ENCODE data around the gene NASP.

The NASP gene, protein sequence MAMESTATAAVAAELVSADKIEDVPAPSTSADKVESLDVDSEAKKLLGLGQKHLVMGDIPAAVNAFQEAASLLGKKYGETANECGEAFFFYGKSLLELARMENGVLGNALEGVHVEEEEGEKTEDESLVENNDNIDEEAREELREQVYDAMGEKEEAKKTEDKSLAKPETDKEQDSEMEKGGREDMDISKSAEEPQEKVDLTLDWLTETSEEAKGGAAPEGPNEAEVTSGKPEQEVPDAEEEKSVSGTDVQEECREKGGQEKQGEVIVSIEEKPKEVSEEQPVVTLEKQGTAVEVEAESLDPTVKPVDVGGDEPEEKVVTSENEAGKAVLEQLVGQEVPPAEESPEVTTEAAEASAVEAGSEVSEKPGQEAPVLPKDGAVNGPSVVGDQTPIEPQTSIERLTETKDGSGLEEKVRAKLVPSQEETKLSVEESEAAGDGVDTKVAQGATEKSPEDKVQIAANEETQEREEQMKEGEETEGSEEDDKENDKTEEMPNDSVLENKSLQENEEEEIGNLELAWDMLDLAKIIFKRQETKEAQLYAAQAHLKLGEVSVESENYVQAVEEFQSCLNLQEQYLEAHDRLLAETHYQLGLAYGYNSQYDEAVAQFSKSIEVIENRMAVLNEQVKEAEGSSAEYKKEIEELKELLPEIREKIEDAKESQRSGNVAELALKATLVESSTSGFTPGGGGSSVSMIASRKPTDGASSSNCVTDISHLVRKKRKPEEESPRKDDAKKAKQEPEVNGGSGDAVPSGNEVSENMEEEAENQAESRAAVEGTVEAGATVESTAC

DNA sequence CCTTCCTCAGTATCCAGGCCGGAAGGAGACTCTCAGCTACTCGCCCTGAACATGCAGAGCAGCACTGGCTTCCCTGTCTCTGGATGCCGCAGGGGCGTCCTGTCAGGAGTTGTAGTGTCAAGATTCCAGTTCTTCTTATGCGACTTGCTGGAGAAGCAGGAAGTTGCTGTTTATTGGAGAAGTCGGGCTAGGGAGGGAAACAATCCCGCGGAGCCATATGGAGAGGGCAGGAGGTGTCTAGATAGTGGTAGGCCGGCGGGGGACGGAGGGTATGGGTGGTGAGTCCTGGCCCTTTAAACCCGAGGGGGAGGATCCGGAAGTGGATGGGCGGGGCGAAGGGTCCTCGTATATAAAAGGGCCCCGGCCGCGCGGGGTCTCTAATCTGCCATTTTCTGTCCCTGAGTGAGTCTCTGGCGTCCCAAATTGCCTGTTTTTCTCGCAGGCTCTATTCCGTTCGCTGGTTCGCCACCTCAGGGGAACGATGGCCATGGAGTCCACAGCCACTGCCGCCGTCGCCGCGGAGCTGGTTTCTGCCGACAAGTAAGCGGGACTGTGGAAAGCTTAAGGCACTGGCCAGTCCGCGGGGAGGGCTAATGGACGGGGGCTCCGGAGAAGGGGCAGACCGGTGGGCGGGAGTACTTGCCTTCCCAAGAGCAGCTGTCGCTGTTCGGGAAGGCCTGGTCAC lies at the start of gene NASP:
Gene NASP, plus strand, starts transcription at position 376 of the 685 bp plus-strand sequence. Its CDS starts 106 bp downstream, at position 482.
- peak; percentile 88 to 92 for DNase-seq

DNA sequence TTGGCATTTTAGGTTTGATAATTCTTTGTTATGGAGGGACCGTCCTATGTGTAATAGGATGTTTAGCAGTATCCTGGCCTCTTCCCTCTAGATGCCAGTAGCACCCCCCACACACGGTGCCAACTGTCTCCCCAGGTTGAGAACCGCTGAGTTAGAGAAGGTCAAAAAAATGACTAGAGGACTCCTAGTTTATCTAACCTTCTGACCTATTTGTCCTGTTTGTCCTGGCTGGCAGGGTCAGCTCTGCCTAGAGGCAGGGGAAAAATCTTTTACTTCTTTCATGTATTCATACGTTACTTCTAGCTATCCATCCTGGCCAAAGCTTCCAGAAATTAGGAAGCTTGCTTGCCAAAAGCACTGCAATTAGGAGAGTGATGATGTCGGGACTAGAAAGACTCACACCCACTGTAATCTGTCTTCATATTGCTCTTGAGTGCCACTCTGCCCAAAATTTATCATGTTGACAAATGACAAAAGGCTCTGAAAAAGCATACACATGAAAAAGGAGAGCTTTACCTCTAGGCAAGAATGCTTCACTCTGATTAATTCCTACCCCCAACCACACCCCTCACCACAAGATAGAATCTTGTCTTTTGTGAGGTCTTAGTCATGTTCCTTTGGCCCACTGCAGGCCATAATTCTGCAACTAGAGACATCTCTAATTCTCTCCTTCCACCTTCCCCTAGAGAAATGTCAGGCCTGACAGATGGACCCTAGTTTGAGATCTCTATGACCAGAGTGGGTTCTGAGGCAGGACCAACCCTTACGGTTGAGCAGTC lies 47.7 kb upstream of the NASP start:
- DNase-seq, result no peak

DNA sequence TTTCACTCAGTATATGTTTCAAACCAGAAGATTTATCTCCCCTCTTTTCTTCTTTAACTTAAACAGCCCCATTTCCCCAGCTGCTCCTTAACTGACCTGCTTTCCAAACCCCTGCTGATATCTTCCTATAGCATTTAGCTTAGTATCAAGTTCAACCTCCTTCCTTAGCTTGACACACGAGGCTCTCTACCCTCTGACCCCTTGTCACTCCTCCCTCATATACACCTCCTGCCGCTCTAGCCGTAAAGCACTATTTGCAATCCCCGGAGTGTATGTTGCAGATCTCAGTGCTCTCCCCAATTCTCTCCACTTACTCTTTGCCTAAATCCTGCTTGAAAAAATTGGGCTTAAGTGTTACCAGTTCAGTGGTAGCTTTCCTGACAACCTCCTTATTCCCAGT lies 47.0 kb upstream of the NASP start:
- DNase-seq, result no peak

DNA sequence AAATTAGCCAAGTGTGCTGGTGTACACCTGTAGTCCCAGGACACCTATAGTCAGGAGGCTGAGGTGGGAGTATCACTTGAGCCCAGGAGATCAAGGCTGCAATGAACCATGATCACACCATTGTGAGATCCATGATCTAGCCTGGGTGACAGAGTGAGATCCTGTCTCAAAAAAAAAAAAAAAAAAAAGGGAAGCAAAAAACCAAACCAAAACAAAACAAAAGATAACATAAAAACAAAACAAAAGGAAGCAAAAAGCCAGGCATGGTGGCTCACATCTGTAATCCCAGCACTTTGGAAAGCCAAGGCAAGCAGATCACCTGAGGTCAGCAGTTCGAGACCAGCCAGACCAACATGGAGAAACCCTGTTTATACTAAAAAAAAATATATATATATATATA lies 42.6 kb upstream of the NASP start:
- DNase-seq, result no peak

DNA sequence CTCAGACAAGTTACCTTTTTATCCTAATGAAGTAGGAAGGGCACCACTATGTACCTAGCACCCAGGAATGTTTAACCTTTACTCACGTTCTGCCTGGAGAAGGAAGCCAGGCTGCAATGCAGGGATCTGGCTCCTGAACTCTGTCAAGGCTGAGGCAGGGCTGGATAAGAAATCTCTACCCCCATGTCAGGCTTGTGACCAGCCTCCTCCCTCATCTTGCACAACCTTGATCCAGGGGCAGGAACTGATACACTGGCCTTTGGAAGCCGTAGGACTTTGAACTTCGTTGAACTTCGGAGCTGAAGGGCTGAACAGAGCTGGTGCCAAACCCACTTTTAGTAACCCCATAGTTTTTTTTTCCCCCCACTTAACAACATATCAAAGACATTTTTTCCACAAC lies 41.2 kb upstream of the NASP start:
- no peak for DNase-seq

DNA sequence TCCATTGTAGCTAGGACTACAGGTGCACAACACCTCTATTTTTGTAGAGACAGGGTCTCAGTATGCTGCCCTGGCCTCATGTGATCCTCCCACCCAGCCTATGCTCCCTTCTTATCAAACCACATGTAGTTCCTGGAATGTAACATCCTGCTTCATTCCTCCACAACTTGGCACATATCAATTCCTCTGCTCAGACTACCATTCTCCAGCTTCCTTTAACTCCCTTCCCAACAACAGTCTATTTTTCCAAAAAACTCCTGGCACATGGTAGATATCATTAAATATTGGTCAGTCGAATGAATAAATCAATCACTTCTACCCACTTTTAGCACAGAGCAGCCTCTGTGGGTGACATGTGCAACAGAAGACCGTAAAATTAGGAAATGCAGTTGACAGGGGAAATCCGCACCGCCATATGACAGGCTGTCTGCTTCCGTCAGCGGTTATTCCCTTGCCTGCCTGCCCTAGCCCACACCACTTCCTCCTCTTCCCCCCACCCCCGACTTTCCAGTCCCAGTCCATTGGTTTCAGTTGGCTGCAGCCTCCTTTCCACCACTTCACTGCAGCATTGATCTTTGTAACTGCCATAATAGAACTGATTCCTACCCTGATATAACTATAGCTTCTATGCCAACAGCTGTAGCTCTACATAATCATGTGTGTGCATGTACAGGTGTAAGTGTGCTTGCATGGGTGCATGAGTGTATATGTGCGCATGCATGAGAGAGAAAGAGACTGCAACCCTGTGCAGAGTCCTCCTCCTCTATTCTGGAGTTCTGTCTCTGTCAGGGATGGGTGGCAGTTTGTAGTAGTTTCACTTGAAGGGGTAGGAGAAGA lies 40.0 kb upstream of the NASP start:
- peak; percentile 73 to 77 for DNase-seq

DNA sequence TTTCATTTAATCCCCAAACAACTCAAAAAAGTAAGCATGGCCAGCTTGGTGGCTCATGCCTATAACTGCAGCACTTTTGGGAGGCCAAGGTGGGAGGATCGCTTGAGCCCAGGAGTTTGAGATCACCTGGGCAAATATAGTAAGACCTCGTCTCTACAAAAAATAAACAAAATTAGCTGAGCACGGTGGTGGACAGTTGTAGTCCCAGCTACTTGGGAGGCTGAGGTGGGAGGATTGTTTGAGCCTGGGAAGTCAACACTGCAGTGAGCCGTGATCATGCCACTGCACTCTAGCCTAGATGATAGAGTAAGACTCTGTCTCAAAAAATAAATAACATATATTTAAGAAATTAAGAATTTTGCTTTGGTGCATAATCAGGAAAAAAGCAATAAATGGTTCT lies 39.3 kb upstream of the NASP start:
- no peak for DNase-seq

DNA sequence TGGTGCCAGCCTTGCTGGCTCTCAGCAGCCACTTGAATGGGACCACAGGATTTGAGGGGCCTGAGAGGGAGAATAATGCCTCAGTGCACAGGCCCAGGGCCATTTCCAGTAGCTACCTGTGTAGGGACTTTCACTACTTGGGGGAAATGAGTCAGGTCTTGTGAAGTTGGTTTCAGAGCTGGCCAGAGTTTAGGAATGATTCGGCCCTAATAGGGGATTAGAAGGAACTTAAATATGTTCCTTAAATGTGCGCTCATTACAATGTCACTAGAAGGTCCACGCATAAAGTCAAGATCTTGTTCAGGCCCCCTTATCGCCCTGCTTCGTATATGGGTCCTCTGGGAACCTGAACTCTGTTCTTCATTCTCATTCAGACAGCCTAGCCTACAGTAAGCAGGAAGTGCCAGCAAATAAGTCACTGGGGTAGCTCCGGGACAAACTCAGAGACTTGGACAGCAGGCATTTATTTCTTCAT lies 38.8 kb upstream of the NASP start:
- no peak for DNase-seq

DNA sequence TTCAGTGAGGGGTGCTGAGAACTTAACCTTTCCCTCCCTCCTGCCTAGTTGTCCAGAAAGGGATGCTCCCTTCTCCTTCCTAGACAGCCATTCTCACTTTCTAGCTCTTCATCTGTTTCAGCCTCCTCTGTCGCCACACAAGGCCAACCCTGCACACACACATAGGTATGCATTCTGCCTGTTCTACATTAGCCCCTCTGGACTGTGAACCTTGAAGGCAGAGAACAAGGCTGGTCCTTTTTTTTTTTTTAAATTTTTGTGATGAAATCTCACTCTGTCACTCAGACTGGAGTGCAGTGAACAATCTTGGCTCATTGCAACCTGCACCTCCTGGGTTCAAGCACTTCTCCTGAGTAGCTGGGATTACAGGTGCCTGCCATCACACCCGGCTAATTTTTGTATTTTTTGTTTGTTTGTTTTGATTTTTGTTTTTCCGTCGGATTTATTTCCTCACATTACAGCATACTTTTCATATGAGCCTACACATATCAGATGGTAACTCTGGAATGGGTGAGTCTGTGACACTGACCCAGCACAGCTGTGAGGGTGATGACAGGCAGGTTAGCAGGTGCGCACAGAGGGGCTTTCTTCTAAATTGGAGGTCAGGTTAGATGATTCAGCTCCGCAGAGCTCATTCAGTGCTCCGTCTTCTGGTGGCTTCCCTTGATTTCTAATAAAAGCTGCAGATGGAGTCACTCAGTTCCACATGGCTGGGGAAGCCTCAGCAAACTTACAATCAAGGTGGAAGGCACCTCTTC lies 38.1 kb upstream of the NASP start:
- no peak for DNase-seq

DNA sequence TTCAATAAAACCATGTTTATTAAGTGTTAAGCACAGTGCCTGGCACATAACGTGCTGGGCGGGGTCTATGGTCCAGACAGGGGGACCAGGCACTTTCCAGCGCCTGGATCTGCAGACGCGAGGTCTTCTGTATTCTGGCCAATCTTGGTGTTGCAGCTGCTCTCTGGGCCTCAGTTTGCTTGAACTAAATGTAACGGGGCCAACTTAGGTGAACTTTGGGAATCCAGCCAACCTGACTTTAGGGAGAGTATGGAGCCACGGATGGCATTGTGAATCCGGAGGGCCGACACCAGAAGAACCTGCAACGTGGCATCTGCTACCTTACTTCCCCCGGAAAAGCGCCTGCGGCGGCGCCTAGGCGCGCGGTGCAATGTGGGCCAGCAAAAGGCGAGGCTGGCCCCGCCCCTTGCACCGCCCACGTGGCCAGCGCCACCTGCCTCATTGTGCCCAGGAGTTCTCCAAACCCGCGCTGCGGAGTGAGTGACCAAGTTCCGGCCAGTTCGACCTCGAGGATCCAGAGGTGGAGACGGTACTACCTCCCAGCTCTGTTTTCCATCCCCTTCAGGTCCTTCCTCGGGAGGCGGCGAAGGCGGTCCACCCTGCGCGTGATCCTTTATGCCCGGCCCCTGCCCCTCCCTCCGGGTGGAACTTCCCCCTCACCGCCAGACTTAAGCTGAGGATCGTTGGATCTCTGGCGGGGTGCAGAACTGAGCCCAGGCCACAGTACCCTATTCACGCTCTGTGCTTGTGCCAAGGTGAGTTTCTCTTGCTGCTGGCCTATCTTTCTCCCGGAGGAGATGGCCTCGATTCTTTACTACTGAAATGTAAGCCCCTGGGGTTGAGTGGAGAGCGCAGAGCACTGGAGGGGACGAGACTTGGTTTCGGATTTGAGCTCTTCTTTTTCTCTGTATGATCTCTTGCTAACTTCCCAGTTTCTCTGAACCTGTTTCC lies 33.2 kb upstream of the NASP start, which contains the start of gene AKR1A1:
Gene AKR1A1, plus strand, starts transcription at position 426 of the 951 bp plus-strand sequence. CDS start 10,969 bp downstream, outside the sequence.
- peak; percentile 83 to 85 for DNase-seq

DNA sequence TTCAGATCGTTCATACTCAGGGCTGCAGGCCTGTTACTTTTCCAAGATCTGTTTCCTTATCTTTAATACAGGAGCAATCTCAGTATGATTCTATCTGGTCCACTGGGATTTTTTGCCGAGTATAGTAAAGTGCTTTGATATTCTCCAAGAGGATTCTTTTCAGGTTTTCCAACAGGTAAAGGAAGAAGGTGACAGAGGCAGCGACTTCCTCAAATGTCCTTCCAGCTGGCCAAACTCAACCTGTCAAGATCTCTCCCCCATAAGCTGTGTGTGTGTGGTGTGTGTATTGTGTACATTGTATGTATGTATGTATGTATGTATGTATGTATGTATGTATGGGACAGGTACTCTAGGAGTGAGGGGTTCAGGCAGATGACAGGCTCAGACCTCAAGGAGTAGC lies 32.2 kb upstream of the NASP start:
- no peak for DNase-seq

DNA sequence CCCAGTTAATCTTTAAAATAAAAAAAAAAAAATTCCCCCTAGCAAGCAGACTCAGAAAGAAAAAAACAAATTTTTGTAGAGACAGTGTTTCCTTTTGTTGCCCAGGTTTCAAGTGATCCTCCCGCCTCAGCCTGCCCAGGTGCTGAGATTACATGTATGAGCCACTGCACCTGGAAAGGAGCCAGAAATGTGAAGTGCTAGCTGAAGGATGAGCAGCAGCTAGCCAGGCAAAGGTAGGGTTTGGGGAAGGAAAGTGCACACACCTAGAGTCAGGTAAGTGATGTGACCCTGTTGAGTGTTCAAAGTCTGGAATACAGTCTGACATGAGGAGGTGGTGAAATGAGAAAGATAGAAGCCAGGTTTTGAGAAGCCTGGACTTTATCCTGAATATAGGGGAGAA lies 31.5 kb upstream of the NASP start:
- DNase-seq, result no peak

DNA sequence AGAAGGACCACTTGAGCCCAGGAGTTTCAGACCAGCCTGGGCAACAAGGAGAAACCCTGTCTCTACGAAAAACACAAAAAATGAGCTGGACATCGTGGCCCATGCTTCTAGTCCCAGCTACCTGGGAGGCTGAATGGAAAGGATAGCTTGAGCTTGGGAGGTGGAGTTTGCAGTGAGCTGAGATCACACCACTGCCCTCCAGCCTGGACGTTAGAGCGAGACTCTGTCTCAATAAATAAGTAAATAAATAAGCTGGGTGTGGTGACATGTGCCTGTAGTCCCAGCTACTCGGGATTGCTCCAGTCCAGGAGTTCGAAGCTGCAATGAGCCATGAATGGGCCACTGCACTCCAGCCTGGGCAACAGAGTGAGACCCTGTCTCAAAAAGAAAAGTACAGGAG lies 29.6 kb upstream of the NASP start:
- DNase-seq, result no peak

DNA sequence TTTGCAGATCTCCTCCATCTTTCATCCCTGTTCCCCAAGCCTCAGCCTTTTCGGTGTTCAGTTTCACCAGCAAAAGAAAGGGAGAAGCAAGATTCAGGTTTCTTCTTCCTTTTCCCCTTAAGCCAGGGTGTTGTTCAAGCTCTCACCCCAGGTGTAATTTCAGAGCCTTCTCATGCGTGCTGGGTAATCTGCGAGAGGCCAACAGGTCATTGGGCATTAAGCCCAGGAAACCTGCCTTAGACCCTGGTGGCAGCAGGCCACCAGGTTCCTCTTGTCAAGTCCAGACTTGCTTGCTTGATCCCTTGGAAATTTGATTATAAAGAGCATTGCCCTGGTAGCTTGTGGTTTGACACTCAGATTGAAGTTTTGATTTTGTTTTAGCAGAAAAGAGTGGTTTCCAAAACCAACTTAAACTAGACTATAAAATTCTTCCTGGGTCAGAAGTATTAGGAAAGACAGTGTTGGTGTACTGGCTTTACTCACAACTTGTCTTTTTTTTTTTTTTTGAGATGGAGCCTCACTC lies 26.4 kb upstream of the NASP start:
- DNase-seq, result no peak

DNA sequence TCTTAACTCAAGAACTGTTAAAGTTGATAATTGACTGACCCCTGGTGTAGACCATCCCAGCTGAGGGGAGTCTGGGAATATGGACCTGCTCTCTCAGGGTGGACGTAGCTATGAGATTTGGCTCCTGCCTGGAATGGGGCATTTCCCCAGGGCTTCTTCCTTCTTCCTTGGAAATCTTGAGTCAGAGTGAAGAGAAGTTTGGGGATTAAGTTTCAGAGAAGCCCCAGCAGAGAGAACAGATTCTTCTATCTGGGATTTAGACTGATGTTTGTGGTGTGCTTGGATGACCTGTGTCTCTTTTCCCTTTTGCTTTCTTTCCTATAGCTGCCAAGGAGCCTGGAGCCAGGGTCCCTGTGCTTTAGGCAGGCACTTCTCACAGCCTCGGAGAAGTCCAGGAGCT lies 20.0 kb upstream of the NASP start:
- no peak for DNase-seq

DNA sequence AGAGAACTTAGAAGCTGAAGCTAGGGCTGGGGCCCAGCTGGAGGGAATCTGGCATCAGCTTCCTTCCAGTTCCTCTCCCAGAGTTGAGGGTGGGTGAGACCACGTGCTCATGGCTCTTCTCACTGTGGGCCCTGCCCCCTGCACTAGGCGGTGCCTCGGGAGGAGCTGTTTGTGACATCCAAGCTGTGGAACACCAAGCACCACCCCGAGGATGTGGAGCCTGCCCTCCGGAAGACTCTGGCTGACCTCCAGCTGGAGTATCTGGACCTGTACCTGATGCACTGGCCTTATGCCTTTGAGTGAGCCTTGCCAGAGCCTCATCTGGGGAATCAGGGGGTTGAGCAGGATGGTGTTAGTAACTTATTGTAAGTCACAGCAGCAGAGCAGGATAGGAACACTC lies 17.1 kb upstream of the NASP start:
- no peak for DNase-seq

DNA sequence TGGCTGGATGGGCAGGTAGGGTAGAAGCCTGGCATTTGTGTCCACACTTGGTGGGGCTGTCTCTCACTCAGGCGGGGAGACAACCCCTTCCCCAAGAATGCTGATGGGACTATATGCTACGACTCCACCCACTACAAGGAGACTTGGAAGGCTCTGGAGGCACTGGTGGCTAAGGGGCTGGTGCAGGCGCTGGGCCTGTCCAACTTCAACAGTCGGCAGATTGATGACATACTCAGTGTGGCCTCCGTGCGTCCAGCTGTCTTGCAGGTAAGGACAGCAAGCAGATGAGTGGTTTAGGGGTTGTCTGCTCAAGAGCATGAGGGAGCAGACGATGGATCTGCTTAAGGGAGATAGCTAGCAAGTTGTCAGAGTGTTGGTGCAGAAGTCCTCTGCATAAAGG lies 15.9 kb upstream of the NASP start:
- DNase-seq, result no peak

DNA sequence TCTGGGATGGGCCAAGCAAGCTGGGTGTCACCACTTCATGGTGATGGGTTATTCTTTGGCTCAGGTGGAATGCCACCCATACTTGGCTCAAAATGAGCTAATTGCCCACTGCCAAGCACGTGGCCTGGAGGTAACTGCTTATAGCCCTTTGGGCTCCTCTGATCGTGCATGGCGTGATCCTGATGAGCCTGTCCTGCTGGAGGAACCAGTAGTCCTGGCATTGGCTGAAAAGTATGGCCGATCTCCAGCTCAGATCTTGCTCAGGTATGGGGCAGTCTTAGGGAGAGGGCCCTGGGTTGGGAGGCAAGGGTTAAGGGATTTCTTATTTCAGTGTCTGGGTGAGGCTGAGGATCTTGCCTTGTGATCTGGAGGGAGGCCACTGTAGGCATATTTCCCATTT lies 15.4 kb upstream of the NASP start:
- DNase-seq, result no peak

DNA sequence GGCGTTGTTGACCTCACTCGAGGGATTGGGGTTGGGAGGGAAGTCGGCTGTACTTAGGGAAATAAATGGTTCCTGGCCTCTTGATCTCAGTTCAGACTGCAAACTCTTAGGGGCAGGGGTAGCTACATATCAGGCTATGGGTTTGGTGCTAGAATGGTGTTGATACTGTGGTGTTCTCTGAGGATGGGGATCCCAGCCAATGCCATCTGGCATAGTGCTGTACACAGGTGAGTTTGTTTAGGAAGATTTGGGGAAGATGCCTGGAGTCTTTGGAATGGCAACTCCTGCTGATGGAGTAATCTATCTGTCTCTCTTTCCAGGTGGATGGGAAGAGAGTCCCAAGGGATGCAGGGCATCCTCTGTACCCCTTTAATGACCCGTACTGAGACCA lies 14.3 kb upstream of the NASP start:
- DNase-seq, result no peak
